GM19035 (cell line): ENCODE results near the gene ACOX2.
"Not testable (repeated sequence)": the region's sequence is repeated elsewhere in the genome, so short reads cannot be mapped to it uniquely, and the experiment has no call there.

Experiments
- ATAC-seq: cut with Tn5 transposase; IDR thresholded peaks from one replicate; pipeline ENCODE4 v1.9.1; 2021; ENCODE audit not compliant: unreplicated experiment

ACOX2 gene

GRCh38 chr3:58535531-58536500 is 1.2 kb downstream of the ACOX2 start:
- ATAC-seq = no peak

GRCh38 chr3:58534592-58535494 is 2.1 kb downstream of the ACOX2 start:
- ATAC-seq = no peak

GRCh38 chr3:58532794-58533220 is 4.2 kb downstream of the ACOX2 start:
- ATAC-seq = peak; percentile 95

GRCh38 chr3:58531956-58532355 is 5.0 kb downstream of the ACOX2 start:
- no peak for ATAC-seq

- no peak for ATAC-seq
These were observed 5.4 kb downstream of the ACOX2 start for GRCh38 chr3:58531555-58531954.

- ATAC-seq = no peak
These were observed 6.6 kb downstream of the ACOX2 start for GRCh38 chr3:58530354-58530865.

- no peak for ATAC-seq
These were observed 7.3 kb downstream of the ACOX2 start for GRCh38 chr3:58529516-58530353.

- ATAC-seq = no peak
These were observed 8.4 kb downstream of the ACOX2 start for GRCh38 chr3:58528629-58529028.

GRCh38 chr3:58527440-58527839 is 9.6 kb downstream of the ACOX2 start:
- not testable (repeated sequence) for ATAC-seq

- ATAC-seq = no peak
These were observed 10.5 kb downstream of the ACOX2 start for GRCh38 chr3:58526515-58526957.

GRCh38 chr3:58524326-58524888 is 12.6 kb downstream of the ACOX2 start:
- no peak for ATAC-seq

GRCh38 chr3:58522759-58523425 is 14.1 kb downstream of the ACOX2 start:
- no peak for ATAC-seq

GRCh38 chr3:58521917-58522631 is 14.9 kb downstream of the ACOX2 start:
- ATAC-seq = no peak

- no peak for ATAC-seq
These were observed 15.7 kb downstream of the ACOX2 start for GRCh38 chr3:58521336-58521670.

- no peak for ATAC-seq
These were observed 16.3 kb downstream of the ACOX2 start for GRCh38 chr3:58520403-58521335.

- no peak for ATAC-seq
These were observed 17.2 kb downstream of the ACOX2 start for GRCh38 chr3:58519668-58520402.

GRCh38 chr3:58518291-58518789 is 18.6 kb downstream of the ACOX2 start:
- no peak for ATAC-seq
